Body of pancreas (tissue), 4 donors: ENCODE data around the gene ADCY2.

Experiments
- POLR2A ChIP-seq, 3 donors: fragments of 450-650 bp; IDR thresholded peaks; one replicate each; pipeline ENCODE4 v1.6.1; 2016; ENCODE audit warnings: antibody characterized with exemption in 3 of 3, mild to moderate bottlenecking in 2 of 3
- TF ChIP-seq, protein P1 (sequence below), 7 experiments: fragments of 450-650 bp in 4 of 7; fragments of 200-600 bp in 3 of 7; sonication (generic) in 3 of 7; IDR thresholded peaks; one replicate each; pipeline ENCODE4 v1.5.1; 2016 to 2019; ENCODE audit warnings: antibody characterized with exemption in 7 of 7

DNA sequence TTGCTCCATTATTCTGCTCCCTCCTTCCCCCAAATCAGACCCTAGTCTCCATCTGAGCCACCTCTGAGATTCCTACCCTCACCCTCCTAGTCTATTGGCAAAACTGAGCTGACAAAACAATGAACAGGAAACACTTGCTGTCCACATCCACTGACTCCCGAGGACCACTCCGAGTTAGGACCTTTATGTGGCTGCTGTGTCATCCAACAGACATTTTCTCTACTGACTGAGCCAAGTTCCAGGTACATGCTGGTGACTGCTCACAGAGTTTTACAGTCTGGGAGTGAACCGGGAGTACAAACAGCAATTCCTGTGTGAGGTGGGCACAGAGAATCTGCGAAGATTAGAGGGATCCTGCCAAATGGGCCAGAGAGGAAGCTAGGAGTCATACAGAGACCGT lies 415.8 kb downstream of the ADCY2 start:
- TF ChIP-seq, protein P1, sequence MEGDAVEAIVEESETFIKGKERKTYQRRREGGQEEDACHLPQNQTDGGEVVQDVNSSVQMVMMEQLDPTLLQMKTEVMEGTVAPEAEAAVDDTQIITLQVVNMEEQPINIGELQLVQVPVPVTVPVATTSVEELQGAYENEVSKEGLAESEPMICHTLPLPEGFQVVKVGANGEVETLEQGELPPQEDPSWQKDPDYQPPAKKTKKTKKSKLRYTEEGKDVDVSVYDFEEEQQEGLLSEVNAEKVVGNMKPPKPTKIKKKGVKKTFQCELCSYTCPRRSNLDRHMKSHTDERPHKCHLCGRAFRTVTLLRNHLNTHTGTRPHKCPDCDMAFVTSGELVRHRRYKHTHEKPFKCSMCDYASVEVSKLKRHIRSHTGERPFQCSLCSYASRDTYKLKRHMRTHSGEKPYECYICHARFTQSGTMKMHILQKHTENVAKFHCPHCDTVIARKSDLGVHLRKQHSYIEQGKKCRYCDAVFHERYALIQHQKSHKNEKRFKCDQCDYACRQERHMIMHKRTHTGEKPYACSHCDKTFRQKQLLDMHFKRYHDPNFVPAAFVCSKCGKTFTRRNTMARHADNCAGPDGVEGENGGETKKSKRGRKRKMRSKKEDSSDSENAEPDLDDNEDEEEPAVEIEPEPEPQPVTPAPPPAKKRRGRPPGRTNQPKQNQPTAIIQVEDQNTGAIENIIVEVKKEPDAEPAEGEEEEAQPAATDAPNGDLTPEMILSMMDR (IDR thresholded peaks at IDR 0.05): no peak
- no peak for TF ChIP-seq POLR2A (IDR thresholded peaks at IDR 0.05)
